ENCODE measurements around the gene OR2AG2. TPM values are rescaled to one million over a fixed set of nuclear protein-coding genes. Genes with fewer than 3 reads are reported as not detected.
A peak's percentile ranks its signal among the peaks of the same experiment; 100 is the strongest.

OR2AG2 gene
- polyA plus RNA-seq, 1 donor from 2014 or later: not detected

- no peak overlapping the region for H3K4me3 ChIP-seq (ENCODE audit: low read length)
- H3K27ac ChIP-seq (ENCODE audit: low read length): no peak overlapping the region
- H3K9me3 ChIP-seq (ENCODE audit: low read length): peaks cover 2% of the 10 kb centered on the region
- no peak for TF ChIP-seq TAF1 (IDR thresholded peaks at IDR 0.05; ENCODE audit: low read depth)
- no peak for TF ChIP-seq EP300 (conservative IDR thresholded peaks at IDR 0.05; ENCODE audit: poor library complexity, severe bottlenecking)
- TF ChIP-seq, protein P1, sequence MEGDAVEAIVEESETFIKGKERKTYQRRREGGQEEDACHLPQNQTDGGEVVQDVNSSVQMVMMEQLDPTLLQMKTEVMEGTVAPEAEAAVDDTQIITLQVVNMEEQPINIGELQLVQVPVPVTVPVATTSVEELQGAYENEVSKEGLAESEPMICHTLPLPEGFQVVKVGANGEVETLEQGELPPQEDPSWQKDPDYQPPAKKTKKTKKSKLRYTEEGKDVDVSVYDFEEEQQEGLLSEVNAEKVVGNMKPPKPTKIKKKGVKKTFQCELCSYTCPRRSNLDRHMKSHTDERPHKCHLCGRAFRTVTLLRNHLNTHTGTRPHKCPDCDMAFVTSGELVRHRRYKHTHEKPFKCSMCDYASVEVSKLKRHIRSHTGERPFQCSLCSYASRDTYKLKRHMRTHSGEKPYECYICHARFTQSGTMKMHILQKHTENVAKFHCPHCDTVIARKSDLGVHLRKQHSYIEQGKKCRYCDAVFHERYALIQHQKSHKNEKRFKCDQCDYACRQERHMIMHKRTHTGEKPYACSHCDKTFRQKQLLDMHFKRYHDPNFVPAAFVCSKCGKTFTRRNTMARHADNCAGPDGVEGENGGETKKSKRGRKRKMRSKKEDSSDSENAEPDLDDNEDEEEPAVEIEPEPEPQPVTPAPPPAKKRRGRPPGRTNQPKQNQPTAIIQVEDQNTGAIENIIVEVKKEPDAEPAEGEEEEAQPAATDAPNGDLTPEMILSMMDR (IDR thresholded peaks at IDR 0.05; ENCODE audit: poor library complexity, severe bottlenecking): peak; percentile 79
- no peak for TF ChIP-seq REST (IDR thresholded peaks at IDR 0.05; ENCODE audit: borderline replicate concordance)
- TF ChIP-seq RAD21 (conservative IDR thresholded peaks at IDR 0.05): peak; percentile 70
- TF ChIP-seq EZH2 (IDR thresholded peaks at IDR 0.05; ENCODE audit: borderline replicate concordance, insufficient read depth, low read length, poor library complexity, severe bottlenecking): no peak
- peak; percentile 71 for TF ChIP-seq SMC3 (conservative IDR thresholded peaks at IDR 0.05; ENCODE audit: poor library complexity)
- TF ChIP-seq POLR2AphosphoS5 (IDR thresholded peaks at IDR 0.05): no peak
- TF ChIP-seq MXI1 (conservative IDR thresholded peaks at IDR 0.05; ENCODE audit: poor library complexity, severe bottlenecking): no peak
- H3K36me3 ChIP-seq (ENCODE audit: insufficient read depth, low read length): no peaks in the 10 kb centered on the region
- no peaks in the 10 kb centered on the region for H3K79me2 ChIP-seq (replicated peaks; ENCODE audit: insufficient read depth, low read length)
- no peaks in the 10 kb centered on the region for H3K27me3 ChIP-seq (ENCODE audit: insufficient read depth, low read depth, low read length)
- H3K9ac ChIP-seq (ENCODE audit: low read length): no peak overlapping the region
- H3F3A ChIP-seq (ENCODE audit: insufficient read depth, low read length, poor library complexity, severe bottlenecking): no peaks in the 10 kb centered on the region
- H3K4me2 ChIP-seq (ENCODE audit: low read length): no peak overlapping the region
- no peaks in the 10 kb centered on the region for H4K20me1 ChIP-seq (ENCODE audit: insufficient read depth)
- H2AFZ ChIP-seq (ENCODE audit: low read depth, low read length): no peak overlapping the region
- H3K9me2 ChIP-seq (ENCODE audit: insufficient read depth, low read length): no peaks in the 10 kb centered on the region
Measured at GRCh38 chr11:6757373-6757967, 14.3 kb downstream of the OR2AG2 start.

- Histone ChIP-seq H3K36me3 (ENCODE audit: insufficient read depth, low read length) (no peaks in the 10 kb centered on the region), H3K9ac (ENCODE audit: low read length) (no peak overlapping the region), H4K20me1 (ENCODE audit: insufficient read depth) (no peaks in the 10 kb centered on the region), H3K27ac (ENCODE audit: low read length) (no peak overlapping the region), H3K4me3 (ENCODE audit: low read length) (no peak overlapping the region), H2AFZ (ENCODE audit: low read depth, low read length) (no peak overlapping the region), H3K27me3 (ENCODE audit: insufficient read depth, low read depth, low read length) (no peaks in the 10 kb centered on the region), H3K9me3 (ENCODE audit: low read length) (no peaks in the 10 kb centered on the region), H3F3A (ENCODE audit: insufficient read depth, low read length, poor library complexity, severe bottlenecking) (no peaks in the 10 kb centered on the region), H3K4me2 (ENCODE audit: low read length) (no peak overlapping the region), H3K9me2 (ENCODE audit: insufficient read depth, low read length) (no peaks in the 10 kb centered on the region), H3K79me2 (replicated peaks; ENCODE audit: insufficient read depth, low read length) (no peaks in the 10 kb centered on the region)
- TF ChIP-seq REST (IDR thresholded peaks at IDR 0.05; ENCODE audit: borderline replicate concordance) (no peak), TAF1 (IDR thresholded peaks at IDR 0.05; ENCODE audit: low read depth) (no peak), MXI1 (conservative IDR thresholded peaks at IDR 0.05; ENCODE audit: poor library complexity, severe bottlenecking) (no peak), EZH2 (IDR thresholded peaks at IDR 0.05; ENCODE audit: borderline replicate concordance, insufficient read depth, low read length, poor library complexity, severe bottlenecking) (no peak), RAD21 (conservative IDR thresholded peaks at IDR 0.05) (no peak), SMC3 (conservative IDR thresholded peaks at IDR 0.05; ENCODE audit: poor library complexity) (no peak), POLR2AphosphoS5 (IDR thresholded peaks at IDR 0.05) (no peak), EP300 (conservative IDR thresholded peaks at IDR 0.05; ENCODE audit: poor library complexity, severe bottlenecking) (no peak)
- TF ChIP-seq, protein P1 (IDR thresholded peaks at IDR 0.05; ENCODE audit: poor library complexity, severe bottlenecking): no peak
Measured at GRCh38 chr11:6755953-6756347, 15.8 kb downstream of the OR2AG2 start.

Measured in neural cell (in vitro differentiated cells).